GM12873 (cell line): ENCODE results near the gene AMIGO2.

Experiments used
- TF ChIP-seq, protein P1 (sequence below): IDR thresholded peaks from 2 replicates; pipeline ENCODE4 v1.5.1; 2012; ENCODE audit warnings: low read depth, mild to moderate bottlenecking, moderate library complexity, low read length, control low read depth; ENCODE audit not compliant: insufficient read depth; ENCODE audit errors: missing control alignments

The AMIGO2 gene

DNA sequence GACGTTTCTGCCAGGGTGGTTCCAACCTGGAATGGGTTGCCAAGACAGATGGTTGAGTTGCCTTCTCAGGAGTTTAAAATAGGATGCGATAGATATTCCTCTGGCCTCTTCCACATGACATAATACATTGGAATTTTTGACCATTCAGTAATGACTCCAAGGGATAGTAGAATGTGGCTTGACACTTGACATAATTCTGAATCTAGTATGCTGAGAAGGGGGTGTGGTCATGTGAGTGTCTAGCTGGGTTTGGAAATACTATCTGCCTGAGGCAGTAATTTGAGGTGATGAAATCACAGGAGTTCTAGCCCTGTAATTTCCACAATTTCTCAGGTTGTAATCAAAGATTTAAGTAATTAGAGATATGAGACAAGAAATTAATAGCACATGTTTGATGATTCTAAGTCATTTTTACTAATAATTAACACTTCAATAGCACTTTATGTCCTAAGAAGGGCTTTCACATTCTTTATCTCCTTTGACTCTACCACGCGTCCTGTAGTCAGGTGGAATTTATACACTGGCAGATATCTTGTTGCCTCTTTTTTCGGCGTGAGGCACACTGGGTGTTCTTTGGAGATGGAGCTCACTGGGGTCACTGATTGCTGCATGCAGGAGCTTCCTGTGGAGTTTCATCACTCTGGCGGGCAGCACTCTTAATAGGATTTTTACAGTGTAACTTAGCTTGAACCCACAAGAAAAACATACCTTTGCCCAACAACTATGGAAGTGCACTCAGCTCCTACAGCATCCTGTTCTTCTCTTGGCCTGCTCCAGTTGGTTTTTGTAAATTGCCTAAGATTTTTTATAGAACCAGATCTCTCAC lies 3.2 kb upstream of the AMIGO2 start:
- TF ChIP-seq, protein P1, sequence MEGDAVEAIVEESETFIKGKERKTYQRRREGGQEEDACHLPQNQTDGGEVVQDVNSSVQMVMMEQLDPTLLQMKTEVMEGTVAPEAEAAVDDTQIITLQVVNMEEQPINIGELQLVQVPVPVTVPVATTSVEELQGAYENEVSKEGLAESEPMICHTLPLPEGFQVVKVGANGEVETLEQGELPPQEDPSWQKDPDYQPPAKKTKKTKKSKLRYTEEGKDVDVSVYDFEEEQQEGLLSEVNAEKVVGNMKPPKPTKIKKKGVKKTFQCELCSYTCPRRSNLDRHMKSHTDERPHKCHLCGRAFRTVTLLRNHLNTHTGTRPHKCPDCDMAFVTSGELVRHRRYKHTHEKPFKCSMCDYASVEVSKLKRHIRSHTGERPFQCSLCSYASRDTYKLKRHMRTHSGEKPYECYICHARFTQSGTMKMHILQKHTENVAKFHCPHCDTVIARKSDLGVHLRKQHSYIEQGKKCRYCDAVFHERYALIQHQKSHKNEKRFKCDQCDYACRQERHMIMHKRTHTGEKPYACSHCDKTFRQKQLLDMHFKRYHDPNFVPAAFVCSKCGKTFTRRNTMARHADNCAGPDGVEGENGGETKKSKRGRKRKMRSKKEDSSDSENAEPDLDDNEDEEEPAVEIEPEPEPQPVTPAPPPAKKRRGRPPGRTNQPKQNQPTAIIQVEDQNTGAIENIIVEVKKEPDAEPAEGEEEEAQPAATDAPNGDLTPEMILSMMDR, result no peak

DNA sequence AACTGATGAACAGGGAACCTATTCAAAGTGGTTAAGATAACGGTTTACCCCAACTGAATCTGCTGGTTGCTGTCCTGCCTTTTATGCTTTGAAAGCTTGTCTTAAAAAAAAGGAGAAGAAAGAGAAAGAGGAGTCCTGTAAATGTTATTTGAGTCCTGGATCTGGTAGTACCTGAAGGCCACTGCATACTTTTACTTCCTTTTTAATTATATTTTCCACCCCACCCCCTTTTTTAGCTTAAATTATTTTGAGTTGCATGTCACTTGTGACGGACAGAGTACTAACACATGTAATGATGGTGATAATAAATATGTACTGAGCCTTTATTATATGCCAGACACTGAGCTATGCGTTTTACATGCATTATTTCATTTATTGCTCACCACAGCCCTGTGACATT lies 2.5 kb upstream of the AMIGO2 start:
- TF ChIP-seq, protein P1, result no peak

DNA sequence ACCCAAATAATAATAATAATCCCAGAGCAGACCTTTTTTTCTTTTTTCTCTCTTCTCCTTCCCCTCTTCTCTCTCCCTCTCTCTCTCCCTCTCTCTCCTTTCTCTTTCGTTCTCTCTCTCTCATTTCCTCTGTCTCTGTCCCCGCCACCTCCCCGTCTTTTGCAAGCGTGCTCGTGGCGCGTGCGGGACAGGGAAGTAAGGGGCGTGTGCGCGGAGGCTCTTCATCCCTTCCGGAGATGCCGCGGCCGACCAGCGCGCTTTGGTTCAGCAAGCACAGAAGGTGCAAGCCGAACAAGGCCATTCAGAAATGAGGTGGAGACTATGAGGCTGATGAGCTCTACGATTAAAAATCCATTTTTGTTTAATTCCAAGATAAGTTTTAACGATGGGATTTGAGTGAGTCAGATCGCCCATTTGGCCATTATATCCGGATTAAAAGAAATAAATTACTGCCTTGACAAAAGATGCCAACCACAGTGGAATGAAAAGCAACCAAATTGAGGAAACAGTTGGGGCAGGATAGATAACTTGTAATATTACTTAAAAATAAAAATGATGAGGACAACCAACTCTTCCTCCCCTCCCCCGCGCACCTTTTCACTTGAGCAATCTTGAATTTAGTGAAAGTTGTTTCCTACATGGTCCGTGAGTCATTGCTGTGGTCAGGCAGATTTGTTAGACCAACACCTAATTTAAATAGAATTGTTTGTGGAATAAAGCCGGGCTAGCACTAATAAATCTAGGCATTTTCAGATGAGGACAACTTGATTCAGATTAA lies 1.2 kb upstream of the AMIGO2 start:
- TF ChIP-seq, protein P1, result no peak

DNA sequence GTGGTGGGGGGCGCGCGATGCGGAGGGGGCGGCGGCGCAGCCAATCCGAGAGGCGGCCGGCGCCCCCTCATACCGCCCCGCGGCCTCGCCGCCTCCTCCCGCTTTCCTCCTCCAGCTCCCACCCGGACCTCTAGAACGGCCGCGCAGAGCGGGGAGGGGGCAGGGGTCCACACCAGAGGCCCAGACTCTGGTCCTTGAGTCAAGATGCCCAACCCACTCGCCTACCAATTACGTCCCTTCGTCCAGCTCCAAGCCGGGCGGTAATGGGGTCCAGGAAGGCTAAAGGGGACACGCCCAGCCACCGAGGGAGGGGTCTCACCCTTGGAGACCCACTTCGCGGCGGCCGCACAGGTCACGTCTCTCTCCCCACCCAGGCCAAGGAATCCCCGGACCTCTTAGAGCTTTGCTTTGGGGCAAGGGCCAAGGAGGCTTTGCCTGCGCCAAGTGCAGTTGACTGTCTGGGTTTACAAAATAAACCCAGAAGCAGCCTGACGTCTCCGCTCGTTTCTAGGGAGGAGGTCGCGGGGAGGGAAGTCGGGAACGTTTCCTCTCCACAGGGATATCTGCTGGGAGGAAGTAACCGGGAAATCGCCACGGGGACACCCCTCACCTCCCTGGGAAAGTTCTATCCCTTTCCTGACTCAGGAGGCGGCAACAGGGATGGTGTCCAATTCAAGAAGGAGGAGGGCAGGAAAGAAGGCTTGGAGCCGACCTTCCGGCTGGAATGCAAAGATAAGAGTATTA lies 394 bp upstream of the AMIGO2 start:
- TF ChIP-seq, protein P1, result no peak

DNA sequence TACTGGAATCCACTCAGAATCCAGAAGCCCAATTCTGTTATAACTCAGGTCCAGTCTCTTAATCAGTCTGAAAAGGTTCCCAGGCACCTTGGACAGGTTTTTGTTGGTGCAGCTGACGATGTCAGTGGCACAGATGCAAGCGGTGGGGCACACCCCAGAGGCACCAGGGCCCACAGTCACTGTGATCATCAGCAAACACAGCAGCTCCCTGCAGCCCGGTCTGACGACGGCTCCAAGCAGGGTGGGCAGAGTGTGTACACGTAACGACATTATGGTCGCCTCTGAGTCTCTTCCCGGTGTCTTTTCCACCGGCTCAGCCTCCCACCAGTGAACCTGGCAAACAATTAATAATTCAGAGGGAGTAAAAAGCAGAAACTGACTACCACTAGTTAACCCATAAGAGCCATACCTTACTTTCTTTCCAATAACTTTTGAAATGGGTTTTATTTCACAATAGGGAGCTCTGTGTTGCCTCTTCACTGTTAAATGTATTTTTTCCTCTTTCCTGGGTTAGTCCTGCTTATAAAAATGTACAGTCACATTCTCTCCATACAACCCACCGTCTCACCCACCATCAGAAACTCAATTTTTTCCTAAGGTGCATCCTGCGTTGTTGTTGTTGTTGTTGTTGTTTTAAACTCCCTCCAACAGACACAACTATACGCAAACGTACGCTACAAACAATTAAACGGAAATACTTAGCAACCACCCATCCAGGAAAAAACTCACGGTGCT lies 859 bp downstream of the AMIGO2 start:
- TF ChIP-seq, protein P1, result no peak

DNA sequence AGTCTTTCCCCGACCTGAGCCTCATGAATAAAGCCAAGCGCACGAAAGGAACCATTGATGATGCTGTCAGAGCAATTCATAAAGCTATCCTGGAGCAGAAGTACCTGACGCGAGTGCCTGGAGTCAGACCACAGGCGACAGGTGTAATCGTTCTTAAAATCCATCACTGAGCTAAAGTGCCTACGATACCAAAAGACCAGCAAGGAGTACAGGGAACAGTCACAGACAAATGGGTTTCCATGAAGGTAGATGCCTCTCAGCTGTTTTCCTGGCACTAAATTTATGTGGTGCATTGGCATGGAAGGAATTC lies 1.7 kb downstream of the AMIGO2 start:
- TF ChIP-seq, protein P1, result no peak
